Measurements from ENCODE around the gene GIPC2.

- TF ChIP-seq, protein P1, sequence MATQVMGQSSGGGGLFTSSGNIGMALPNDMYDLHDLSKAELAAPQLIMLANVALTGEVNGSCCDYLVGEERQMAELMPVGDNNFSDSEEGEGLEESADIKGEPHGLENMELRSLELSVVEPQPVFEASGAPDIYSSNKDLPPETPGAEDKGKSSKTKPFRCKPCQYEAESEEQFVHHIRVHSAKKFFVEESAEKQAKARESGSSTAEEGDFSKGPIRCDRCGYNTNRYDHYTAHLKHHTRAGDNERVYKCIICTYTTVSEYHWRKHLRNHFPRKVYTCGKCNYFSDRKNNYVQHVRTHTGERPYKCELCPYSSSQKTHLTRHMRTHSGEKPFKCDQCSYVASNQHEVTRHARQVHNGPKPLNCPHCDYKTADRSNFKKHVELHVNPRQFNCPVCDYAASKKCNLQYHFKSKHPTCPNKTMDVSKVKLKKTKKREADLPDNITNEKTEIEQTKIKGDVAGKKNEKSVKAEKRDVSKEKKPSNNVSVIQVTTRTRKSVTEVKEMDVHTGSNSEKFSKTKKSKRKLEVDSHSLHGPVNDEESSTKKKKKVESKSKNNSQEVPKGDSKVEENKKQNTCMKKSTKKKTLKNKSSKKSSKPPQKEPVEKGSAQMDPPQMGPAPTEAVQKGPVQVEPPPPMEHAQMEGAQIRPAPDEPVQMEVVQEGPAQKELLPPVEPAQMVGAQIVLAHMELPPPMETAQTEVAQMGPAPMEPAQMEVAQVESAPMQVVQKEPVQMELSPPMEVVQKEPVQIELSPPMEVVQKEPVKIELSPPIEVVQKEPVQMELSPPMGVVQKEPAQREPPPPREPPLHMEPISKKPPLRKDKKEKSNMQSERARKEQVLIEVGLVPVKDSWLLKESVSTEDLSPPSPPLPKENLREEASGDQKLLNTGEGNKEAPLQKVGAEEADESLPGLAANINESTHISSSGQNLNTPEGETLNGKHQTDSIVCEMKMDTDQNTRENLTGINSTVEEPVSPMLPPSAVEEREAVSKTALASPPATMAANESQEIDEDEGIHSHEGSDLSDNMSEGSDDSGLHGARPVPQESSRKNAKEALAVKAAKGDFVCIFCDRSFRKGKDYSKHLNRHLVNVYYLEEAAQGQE (IDR thresholded peaks at IDR 0.05; ENCODE audit: low read depth) = no peak
- TF ChIP-seq, protein P2, sequence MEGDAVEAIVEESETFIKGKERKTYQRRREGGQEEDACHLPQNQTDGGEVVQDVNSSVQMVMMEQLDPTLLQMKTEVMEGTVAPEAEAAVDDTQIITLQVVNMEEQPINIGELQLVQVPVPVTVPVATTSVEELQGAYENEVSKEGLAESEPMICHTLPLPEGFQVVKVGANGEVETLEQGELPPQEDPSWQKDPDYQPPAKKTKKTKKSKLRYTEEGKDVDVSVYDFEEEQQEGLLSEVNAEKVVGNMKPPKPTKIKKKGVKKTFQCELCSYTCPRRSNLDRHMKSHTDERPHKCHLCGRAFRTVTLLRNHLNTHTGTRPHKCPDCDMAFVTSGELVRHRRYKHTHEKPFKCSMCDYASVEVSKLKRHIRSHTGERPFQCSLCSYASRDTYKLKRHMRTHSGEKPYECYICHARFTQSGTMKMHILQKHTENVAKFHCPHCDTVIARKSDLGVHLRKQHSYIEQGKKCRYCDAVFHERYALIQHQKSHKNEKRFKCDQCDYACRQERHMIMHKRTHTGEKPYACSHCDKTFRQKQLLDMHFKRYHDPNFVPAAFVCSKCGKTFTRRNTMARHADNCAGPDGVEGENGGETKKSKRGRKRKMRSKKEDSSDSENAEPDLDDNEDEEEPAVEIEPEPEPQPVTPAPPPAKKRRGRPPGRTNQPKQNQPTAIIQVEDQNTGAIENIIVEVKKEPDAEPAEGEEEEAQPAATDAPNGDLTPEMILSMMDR (IDR thresholded peaks at IDR 0.05 in 2 of 3, conservative IDR thresholded peaks at IDR 0.05 in 1 of 3; ENCODE audit: borderline replicate concordance in 1 of 3, insufficient read depth in 1 of 3, low read depth in 2 of 3, low read length in 2 of 3) = no peak
- TF ChIP-seq, protein P3, sequence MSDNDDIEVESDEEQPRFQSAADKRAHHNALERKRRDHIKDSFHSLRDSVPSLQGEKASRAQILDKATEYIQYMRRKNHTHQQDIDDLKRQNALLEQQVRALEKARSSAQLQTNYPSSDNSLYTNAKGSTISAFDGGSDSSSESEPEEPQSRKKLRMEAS (IDR thresholded peaks at IDR 0.05) = no peak; the same call in 1 of the 2 replicates
- TF ChIP-seq JUND (IDR thresholded peaks at IDR 0.05) (no peak), ZFX (IDR thresholded peaks at IDR 0.05) (no peak), ZNF274 (IDR thresholded peaks at IDR 0.05; ENCODE audit: low read depth, low read length) (no peak), POLR2A (IDR thresholded peaks at IDR 0.05; ENCODE audit: borderline replicate concordance, extremely low read depth, insufficient read depth, insufficient read length) (no peak), RAD21 (IDR thresholded peaks at IDR 0.05; ENCODE audit: low read depth) (no peak)
Observed at GRCh38 chr1:78003070-78003746, 42.6 kb upstream of the GIPC2 start.

Measured in HCT116 (cell line).